BLaER1 treated with 17β-estradiol and CSF1 and Interleukin-3, amounts not matched to agents 10 nM and 100 nM (cell line): ENCODE measurements around the gene ITSN1.
"Not testable (repeated sequence)": the region's sequence is repeated elsewhere in the genome, so short reads cannot be mapped to it uniquely, and the experiment has no call there.

Source experiments
- H3K27ac ChIP-seq, 11 experiments: shearing (Covaris generic); formaldehyde crosslinking; 2 replicates each; pipeline ENCODE4 v1.8.1; 2022
- H3K27me3 ChIP-seq, 11 experiments: shearing (Covaris generic); formaldehyde crosslinking; 2 replicates each; pipeline ENCODE4 v1.8.1; 2022
- H3K36me3 ChIP-seq, 11 experiments: shearing (Covaris generic); formaldehyde crosslinking; 2 replicates each; pipeline ENCODE4 v1.8.1; 2022
- H3K4me1 ChIP-seq, 10 experiments: shearing (Covaris generic); formaldehyde crosslinking; 2 replicates each; pipeline ENCODE4 v1.8.1; 2022
- H3K4me2 ChIP-seq, 11 experiments: shearing (Covaris generic); formaldehyde crosslinking; 2 replicates each; pipeline ENCODE4 v1.8.1; 2022
- H3K4me3 ChIP-seq, 10 experiments: shearing (Covaris generic); formaldehyde crosslinking; 2 replicates each; pipeline ENCODE4 v1.8.1; 2022
- H3K9ac ChIP-seq, 11 experiments: shearing (Covaris generic); formaldehyde crosslinking; 2 replicates each; pipeline ENCODE4 v1.8.1; 2022
- H3K9me3 ChIP-seq, 11 experiments: shearing (Covaris generic); formaldehyde crosslinking; replicated peaks in 1 of 11; 2 replicates each; pipeline ENCODE4 v1.8.1; 2022
- H4K20me1 ChIP-seq, 11 experiments: shearing (Covaris generic); formaldehyde crosslinking; 2 replicates each; pipeline ENCODE4 v1.8.1; 2022
- Cebpa-rat ChIP-seq, 11 experiments: shearing (Covaris generic); IDR thresholded peaks; 2 replicates each; pipeline ENCODE4 v1.8.1; 2022

The ITSN1 gene

DNA sequence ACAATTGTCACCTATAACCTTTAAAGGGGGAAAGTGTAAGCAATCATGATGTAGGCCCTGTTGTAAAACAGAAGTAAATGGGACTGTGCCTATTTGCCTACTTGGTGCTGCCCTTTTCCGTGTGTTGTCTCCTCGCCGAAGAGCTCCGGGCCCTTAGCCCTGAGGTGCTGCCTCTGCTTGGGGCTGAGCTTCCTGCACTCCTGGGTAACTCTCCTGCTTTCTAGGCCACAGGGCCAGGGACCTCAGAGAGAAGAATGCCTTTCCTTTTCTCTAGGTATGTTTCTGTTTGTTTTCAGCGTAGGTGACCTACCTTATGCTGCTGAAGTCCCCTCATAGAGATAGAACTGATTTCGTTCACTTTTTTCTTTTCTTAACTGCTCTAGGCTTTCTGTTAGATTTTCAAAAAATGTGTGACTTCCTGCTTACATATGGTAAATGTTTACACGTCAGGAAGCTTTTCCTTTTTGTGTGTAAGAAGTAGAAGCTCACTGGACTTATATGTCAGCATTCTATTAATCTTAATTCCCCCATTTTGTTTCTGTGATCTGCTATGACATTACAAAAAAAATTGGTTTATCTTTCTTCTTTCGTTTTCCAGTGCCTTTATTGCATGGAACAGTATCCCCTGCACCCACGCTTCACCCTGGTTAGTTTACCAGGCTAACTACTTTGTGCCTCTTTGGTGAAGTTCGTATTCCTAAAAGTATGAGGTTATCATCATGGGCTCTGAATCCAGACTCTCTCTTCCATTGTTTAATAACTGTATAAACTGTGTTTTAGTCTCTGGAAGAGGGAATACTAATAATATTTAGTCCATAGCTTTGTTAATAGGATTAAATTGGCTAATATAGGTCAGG is 61.7 kb downstream of the ITSN1 start:
- Histone ChIP-seq H4K20me1 (peaks cover 0 to 99% (median 0%) of the 10 kb centered on the region in 11 experiments; a peak in 6 of 22 replicates), H3K36me3 (peaks cover 0 to 20% (median 5%) of the 10 kb centered on the region in 11 experiments; a peak in 9 of 22 replicates), H3K4me1 (peaks cover 0 to 18% (median 2%) of the 10 kb centered on the region in 10 experiments; a peak in 6 of 20 replicates), H3K9ac (peak overlapping the region in 2 of 11 experiments; percentile 22 to 35; a peak in 1 of 22 replicates), H3K4me2 (peak overlapping the region in 2 of 11 experiments; percentile 36 to 55; a peak in 4 of 22 replicates), H3K9me3 (peaks cover 19 to 24% (median 20%) of the 10 kb centered on the region in 11 experiments), H3K4me3 (no peak overlapping the region), H3K27me3 (no peaks in the 10 kb centered on the region), H3K27ac (0 out of 22 replicates have a peak overlapping the region, but pooled peaks of 1 of the 11 experiments have one; percentile 26)
- no peak for TF ChIP-seq Cebpa-rat (IDR thresholded peaks at IDR 0.05)

DNA sequence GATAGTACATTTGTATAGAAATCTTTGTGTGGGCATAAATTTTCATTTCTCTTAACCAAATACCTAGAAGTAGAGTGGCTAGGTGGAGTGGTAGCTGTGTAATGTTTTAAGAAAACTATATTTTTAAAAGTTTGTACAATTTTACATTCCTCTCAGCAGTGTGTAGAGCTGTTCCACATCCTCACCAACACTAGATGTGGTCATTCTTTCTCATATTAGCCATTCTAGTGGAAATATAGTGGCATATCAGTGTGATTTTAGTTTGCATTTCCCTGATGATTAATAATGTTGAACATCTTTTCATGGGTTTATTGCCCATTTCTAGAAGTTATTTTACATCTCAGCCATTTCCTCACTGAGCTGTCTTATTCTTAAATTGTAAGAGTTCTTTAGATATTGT is 65.5 kb downstream of the ITSN1 start:
- H3K27ac ChIP-seq, result no peak overlapping the region
- H3K9me3 ChIP-seq, result peaks cover 31 to 40% (median 34%) of the 10 kb centered on the region in 11 experiments
- TF ChIP-seq Cebpa-rat (IDR thresholded peaks at IDR 0.05), result no peak
- H3K9ac ChIP-seq, result no peak overlapping the region
- H3K27me3 ChIP-seq, result no peaks in the 10 kb centered on the region
- H3K36me3 ChIP-seq, result peaks cover 0 to 38% (median 9%) of the 10 kb centered on the region in 11 experiments; a peak in 9 of 22 replicates
- H4K20me1 ChIP-seq, result peaks cover 0 to 98% (median 0%) of the 10 kb centered on the region in 11 experiments; a peak in 5 of 22 replicates
- H3K4me2 ChIP-seq, result no peak overlapping the region
- H3K4me3 ChIP-seq, result no peak overlapping the region
- H3K4me1 ChIP-seq, result peaks cover 0 to 14% (median 2%) of the 10 kb centered on the region in 10 experiments; a peak in 6 of 20 replicates

DNA sequence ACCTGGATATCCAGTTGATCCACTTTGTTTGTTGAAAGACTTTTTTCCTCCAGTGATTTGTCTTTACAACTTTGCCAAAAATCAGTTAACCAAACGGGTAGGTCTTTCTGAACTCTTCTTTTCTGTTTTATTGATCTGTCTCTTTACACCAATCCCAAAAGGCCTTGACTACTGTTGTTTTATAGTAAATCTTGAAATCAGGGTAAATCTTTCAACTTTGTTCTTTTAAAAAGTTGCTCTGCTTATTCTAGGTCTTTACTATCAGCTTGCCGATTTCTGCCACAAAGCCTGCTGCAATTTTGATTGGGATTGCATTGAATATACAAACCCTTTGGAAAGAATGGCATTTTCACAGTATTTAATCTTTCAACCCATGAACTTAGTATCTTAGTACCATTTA is 66.6 kb downstream of the ITSN1 start:
- no peak for TF ChIP-seq Cebpa-rat (IDR thresholded peaks at IDR 0.05)
- Histone ChIP-seq H4K20me1 (peaks cover 0 to 98% (median 0%) of the 10 kb centered on the region in 11 experiments; a peak in 5 of 22 replicates), H3K4me1 (peaks cover 0 to 8% (median 1%) of the 10 kb centered on the region in 10 experiments; a peak in 5 of 20 replicates), H3K27ac (no peak overlapping the region), H3K9ac (no peak overlapping the region), H3K4me3 (no peak overlapping the region), H3K4me2 (no peak overlapping the region), H3K36me3 (peaks cover 0 to 46% (median 9%) of the 10 kb centered on the region in 11 experiments; a peak in 9 of 22 replicates), H3K9me3 (peaks cover 31 to 40% (median 34%) of the 10 kb centered on the region in 11 experiments), H3K27me3 (no peaks in the 10 kb centered on the region)

DNA sequence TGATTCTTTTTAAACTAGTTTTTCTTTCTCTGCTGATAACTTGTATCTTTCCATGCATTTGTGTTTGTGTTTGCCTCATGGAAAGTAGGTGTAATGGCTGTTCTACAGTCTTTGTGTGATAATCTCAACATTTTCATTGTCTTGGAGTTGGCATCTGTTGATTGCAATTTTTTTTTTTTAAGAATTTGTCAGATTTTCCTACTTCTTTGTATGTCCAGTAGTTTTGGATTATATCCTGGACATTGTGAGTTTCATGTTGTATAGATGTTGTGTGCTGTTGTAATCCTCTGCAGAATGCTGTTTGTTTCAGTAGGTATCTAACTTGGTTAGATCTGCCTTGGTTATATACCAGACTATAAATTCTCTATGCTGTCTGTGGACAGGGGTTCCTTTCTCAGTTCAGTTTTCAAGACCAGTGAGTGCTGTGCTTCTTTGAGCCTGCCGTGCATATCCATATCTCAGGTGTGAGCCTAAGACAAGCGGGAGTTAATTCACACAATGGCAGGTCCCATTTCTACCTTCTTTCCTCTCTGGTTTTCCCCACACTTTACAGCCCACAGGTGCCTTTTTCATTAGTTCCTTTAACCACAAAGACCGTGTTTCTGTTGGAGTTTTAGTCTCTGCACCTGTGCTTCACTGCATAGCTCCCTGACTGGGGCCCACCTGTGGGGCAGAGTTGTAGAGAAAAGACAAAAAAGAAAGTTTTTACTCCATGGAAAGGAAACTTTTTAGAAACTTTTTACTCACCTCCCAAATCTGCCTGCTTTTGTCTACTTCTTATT is 69.9 kb downstream of the ITSN1 start:
- peaks cover 29 to 38% (median 31%) of the 10 kb centered on the region in 11 experiments for H3K9me3 ChIP-seq
- no peak overlapping the region for H3K4me2 ChIP-seq
- TF ChIP-seq Cebpa-rat (IDR thresholded peaks at IDR 0.05), result no peak
- 0 out of 20 replicates have a peak, but pooled peaks cover 0 to 2% (median 0%) of the 10 kb centered on the region in 10 experiments for H3K4me1 ChIP-seq
- no peak overlapping the region for H3K9ac ChIP-seq
- H3K27me3 ChIP-seq, result no peaks in the 10 kb centered on the region
- no peak overlapping the region for H3K27ac ChIP-seq
- H3K4me3 ChIP-seq, result no peak overlapping the region
- peaks cover 0 to 98% (median 0%) of the 10 kb centered on the region in 11 experiments; a peak in 5 of 22 replicates for H4K20me1 ChIP-seq
- H3K36me3 ChIP-seq, result peaks cover 0 to 55% (median 9%) of the 10 kb centered on the region in 11 experiments; a peak in 9 of 22 replicates

DNA sequence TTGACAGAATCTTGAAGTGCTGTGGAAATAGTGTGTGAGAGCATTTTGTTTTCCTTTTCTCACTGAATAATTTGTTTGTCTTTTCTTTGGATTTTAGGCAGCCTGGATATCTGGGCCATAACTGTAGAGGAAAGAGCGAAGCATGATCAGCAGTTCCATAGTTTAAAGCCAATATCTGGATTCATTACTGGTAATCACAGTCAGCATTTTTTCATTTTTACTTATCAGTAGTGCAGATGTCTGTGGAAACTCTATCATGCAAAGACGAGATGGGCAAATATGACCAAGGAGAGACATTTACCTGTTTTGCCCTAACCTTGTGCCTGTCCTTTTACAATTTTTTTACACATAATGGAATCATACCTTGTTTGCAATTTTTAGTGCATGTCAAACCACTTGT is 78.8 kb downstream of the ITSN1 start:
- Histone ChIP-seq H4K20me1 (peaks cover 0 to 53% (median 0%) of the 10 kb centered on the region in 11 experiments; a peak in 5 of 22 replicates), H3K9me3 (no peaks in the 10 kb centered on the region), H3K4me1 (no peaks in the 10 kb centered on the region), H3K27me3 (no peaks in the 10 kb centered on the region), H3K4me2 (no peak overlapping the region), H3K36me3 (peaks cover 0 to 86% (median 9%) of the 10 kb centered on the region in 11 experiments; a peak in 13 of 22 replicates), H3K4me3 (no peak overlapping the region), H3K27ac (no peak overlapping the region), H3K9ac (no peak overlapping the region)
- TF ChIP-seq Cebpa-rat (IDR thresholded peaks at IDR 0.05), result no peak

DNA sequence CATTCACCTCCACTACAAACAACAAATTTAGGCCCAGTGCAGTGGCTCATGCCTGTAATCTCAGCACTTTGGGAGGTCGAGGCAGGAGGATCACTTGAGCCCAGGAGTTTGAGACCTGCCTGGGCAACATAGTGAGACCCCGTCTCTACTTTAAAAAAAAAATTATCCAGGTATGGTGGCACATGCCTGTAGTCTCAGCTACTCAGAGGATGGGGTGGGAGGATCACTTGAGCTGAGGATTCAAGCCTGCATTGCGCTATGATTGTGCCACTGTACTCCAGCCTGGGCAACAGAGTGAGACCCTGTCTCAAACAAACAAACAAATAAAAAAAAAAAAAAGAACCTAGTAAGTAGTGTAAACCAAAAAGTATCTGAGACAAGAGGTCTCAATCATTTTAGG is 86.8 kb downstream of the ITSN1 start:
- peaks cover 0 to 61% (median 8%) of the 10 kb centered on the region in 11 experiments; a peak in 9 of 22 replicates for H3K36me3 ChIP-seq
- H3K27ac ChIP-seq, H4K20me1 ChIP-seq, H3K27me3 ChIP-seq, H3K9me3 ChIP-seq, H3K4me3 ChIP-seq, H3K9ac ChIP-seq, H3K4me2 ChIP-seq: not testable (repeated sequence)
- peaks cover 0 to 27% (median 0%) of the 10 kb centered on the region in 10 experiments; a peak in 5 of 20 replicates for H3K4me1 ChIP-seq

DNA sequence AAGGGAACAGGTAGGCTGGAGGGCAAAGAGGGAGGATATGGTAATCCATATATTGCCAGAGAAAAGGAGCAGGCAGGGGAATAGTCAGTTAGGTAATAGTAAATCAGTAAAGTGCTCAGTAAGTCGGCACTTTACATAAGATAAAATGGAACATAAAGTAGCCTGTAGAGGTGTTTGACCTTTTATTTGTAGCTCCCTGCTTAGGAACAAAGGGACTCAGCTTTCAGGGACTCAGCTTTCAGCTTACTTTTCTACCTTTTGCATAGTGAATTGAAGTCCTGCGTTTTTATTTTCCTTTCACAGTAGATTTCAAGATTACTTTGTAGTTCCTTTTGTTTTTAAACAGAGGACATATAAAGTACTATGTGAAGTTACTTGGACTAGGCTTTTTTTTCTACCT is 87.3 kb downstream of the ITSN1 start:
- no peak for TF ChIP-seq Cebpa-rat (IDR thresholded peaks at IDR 0.05)
- Histone ChIP-seq H3K9me3 (no peaks in the 10 kb centered on the region), H3K27me3 (no peaks in the 10 kb centered on the region), H3K4me2 (no peak overlapping the region), H3K27ac (no peak overlapping the region), H3K4me1 (peaks cover 0 to 27% (median 0%) of the 10 kb centered on the region in 10 experiments; a peak in 5 of 20 replicates), H3K4me3 (no peak overlapping the region), H3K9ac (no peak overlapping the region), H3K36me3 (peaks cover 0 to 57% (median 3%) of the 10 kb centered on the region in 11 experiments; a peak in 8 of 22 replicates), H4K20me1 (no peaks in the 10 kb centered on the region)

DNA sequence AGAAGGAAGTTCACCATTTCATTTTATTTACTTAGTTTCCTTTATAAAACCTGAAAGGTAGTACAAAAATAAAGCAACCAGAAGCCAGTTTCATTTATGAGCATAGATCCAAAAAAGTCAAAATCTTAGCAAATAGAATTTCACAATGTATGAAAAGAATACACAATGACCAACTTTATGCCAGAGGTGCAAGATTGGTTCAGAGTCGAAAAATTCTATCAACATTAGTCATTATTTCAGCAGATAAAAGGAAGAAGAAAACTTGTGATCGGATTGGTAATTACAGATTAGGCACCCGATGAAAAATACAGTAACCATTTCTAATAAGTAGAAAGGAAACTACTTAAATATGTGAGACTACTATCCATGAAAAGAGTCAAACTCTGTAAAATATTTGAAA is 89.1 kb downstream of the ITSN1 start:
- no peak overlapping the region for H3K9ac ChIP-seq
- no peak overlapping the region for H3K4me3 ChIP-seq
- no peaks in the 10 kb centered on the region for H4K20me1 ChIP-seq
- no peak overlapping the region for H3K4me2 ChIP-seq
- H3K4me1 ChIP-seq, result peaks cover 0 to 27% (median 0%) of the 10 kb centered on the region in 10 experiments; a peak in 5 of 20 replicates
- H3K27ac ChIP-seq, result no peak overlapping the region
- H3K36me3 ChIP-seq, result peaks cover 0 to 57% (median 0%) of the 10 kb centered on the region in 11 experiments; a peak in 6 of 22 replicates
- no peak for TF ChIP-seq Cebpa-rat (IDR thresholded peaks at IDR 0.05)
- no peaks in the 10 kb centered on the region for H3K27me3 ChIP-seq
- H3K9me3 ChIP-seq, result no peaks in the 10 kb centered on the region
